A549 treated with ZK216348 at 1 μM for 4 hours (cell line): ENCODE data around the gene RBM44. TPM values are rescaled to one million over a fixed set of nuclear protein-coding genes. Genes with fewer than 3 reads are reported as not detected.

Experiments
- total RNA-seq: library from RNA; stranded (reverse); fragments of 200-300 nt; extraction: Qiagen RNA extraction; gene quantifications from 5 replicates; pipeline ENCODE4 v1.2.3, GENCODE V29; 2022; ENCODE audit warnings: low read depth

The RBM44 gene
- 0.13 to 0.66 TPM (median 0.29 TPM) in 5 replicates for total RNA-seq

GRCh38 chr2:237798236-237799059, at the start of gene RBM44:
Gene RBM44 (plus strand): TSS chr2:237798779. CDS start chr2:237813610, 14,831 bp downstream.

GRCh38 chr2:237859533-237860272, 61.1 kb downstream of the RBM44 start, which contains the start of gene RAMP1:
Gene RAMP1 (plus strand): TSS chr2:237859623. CDS start chr2:237859676, 53 bp downstream.

Other genes with a start within 250 kb of the RBM44 start
- gene PRLH, start 232.2 kb upstream of the RBM44 start, total RNA-seq: not detected in 5 replicates
- 0.16 to 0.33 TPM (median 0.28 TPM) in 4 of 5 replicates, not detected in the other for gene RAB17, start 208.0 kb upstream of the RBM44 start, total RNA-seq
- 68.9 to 107 TPM (median 96.3 TPM) in 5 replicates for gene LRRFIP1, start 171.2 kb upstream of the RBM44 start, total RNA-seq
- gene RAMP1, start 60.8 kb downstream of the RBM44 start, total RNA-seq: not detected in 5 replicates
- gene UBE2F, start 168.2 kb downstream of the RBM44 start, total RNA-seq: 47.8 to 55.1 TPM (median 51.4 TPM) in 5 replicates